Smooth muscle cell of the coronary artery (primary cell): ENCODE measurements around the gene SPCS1. TPM values are rescaled to one million over a fixed set of nuclear protein-coding genes. Genes with fewer than 3 reads are reported as not detected.

Experiments
- total RNA-seq: library from RNA; depleted of rRNA; stranded (reverse); fragments of >200 nt; gene quantifications from 2 replicates; pipeline ENCODE4 v1.2.3, GENCODE V29; 2014; ENCODE audit warnings: low replicate concordance

SPCS1 gene
- 14.0 and 42.9 TPM in 2 replicates for total RNA-seq

GRCh38 chr3:52705688-52706686, at the start of gene SPCS1, which contains the start of gene GLT8D1:
SPCS1 (plus strand) TSS chr3:52706106; CDS start chr3:52706247, 141 bp downstream.
GLT8D1 (minus strand) TSS chr3:52705791; CDS start chr3:52700460, 5,331 bp downstream.

GRCh38 chr3:52685709-52686691, 19.9 kb upstream of the SPCS1 start, which contains the start of the genes GNL3 and PBRM1:
GNL3 (plus strand) TSS chr3:52686032; CDS start chr3:52686093, 61 bp downstream.
PBRM1 (minus strand) TSS chr3:52685913.

Other genes starting within 250 kb of the SPCS1 start
- 0.15 and 3.4 TPM in 2 replicates for gene STAB1, start 210.8 kb upstream of the SPCS1 start, total RNA-seq
- gene NT5DC2, start 172.2 kb upstream of the SPCS1 start, total RNA-seq = 17.4 and 95.5 TPM in 2 replicates
- 9.1 and 13.8 TPM in 2 replicates for gene UQCC5, start 169.5 kb upstream of the SPCS1 start, total RNA-seq
- gene PBRM1, start 20.2 kb upstream of the SPCS1 start, total RNA-seq = 37.8 and 46.1 TPM in 2 replicates
- gene GNL3, start 20.1 kb upstream of the SPCS1 start, total RNA-seq = 44.8 and 106 TPM in 2 replicates
- gene GLT8D1, start 315 bp upstream of the SPCS1 start, total RNA-seq = 105 and 119 TPM in 2 replicates
- 16.7 and 22.3 TPM in 2 replicates for gene NEK4, start 64.8 kb downstream of the SPCS1 start, total RNA-seq
- gene ITIH1, start 71.5 kb downstream of the SPCS1 start, total RNA-seq = 0.59 TPM in 1 of 2 replicates, not detected in the other
- gene ITIH3, start 88.7 kb downstream of the SPCS1 start, total RNA-seq = 2.8 TPM in 1 of 2 replicates, not detected in the other
- gene ITIH4, start 124.6 kb downstream of the SPCS1 start, total RNA-seq = 0.82 and 1.1 TPM in 2 replicates
- gene MUSTN1, start 128.9 kb downstream of the SPCS1 start, total RNA-seq = not detected in 2 replicates
- gene STIMATE, start 191.4 kb downstream of the SPCS1 start, total RNA-seq = 7.5 and 10.9 TPM in 2 replicates